GM12878 (cell line): ENCODE data around the gene MAP4K5. TPM values are rescaled to one million over a fixed set of nuclear protein-coding genes. Genes with fewer than 3 reads are reported as not detected.

ENCODE experiments used
- ATF2 ChIP-seq: IDR thresholded peaks from 2 replicates; pipeline ENCODE4 v1.6.1; 2012; ENCODE audit warnings: low read length, inconsistent platforms
- CEBPB ChIP-seq, 2 experiments: fragments of 150-350 bp in 1 of 2; IDR thresholded peaks; 2 replicates each; pipeline ENCODE4 v1.6.1; 2012 to 2014; ENCODE audit warnings: low read depth in 2 of 2, low read length in 2 of 2, borderline replicate concordance in 1 of 2, inconsistent platforms in 1 of 2
- CREM ChIP-seq: IDR thresholded peaks from 2 replicates; pipeline ENCODE4 v1.6.1; 2014; ENCODE audit warnings: antibody characterized with exemption, low read depth
- E4F1 ChIP-seq: fragments of 450-650 bp; IDR thresholded peaks from 2 replicates; pipeline ENCODE4 v1.6.1; 2018; ENCODE audit warnings: borderline replicate concordance, mild to moderate bottlenecking; ENCODE audit not compliant: partially characterized antibody
- IRF4 ChIP-seq: IDR thresholded peaks from 2 replicates; pipeline ENCODE4 v1.6.1; 2011; ENCODE audit warnings: low read depth, low read length
- MEF2A ChIP-seq: IDR thresholded peaks from 2 replicates; pipeline ENCODE4 v1.6.1; 2011; ENCODE audit warnings: low read depth, mild to moderate bottlenecking, low read length, moderate library complexity; ENCODE audit not compliant: insufficient read depth
- NFYB ChIP-seq: IDR thresholded peaks from 2 replicates; pipeline ENCODE4 v1.6.1; 2011; ENCODE audit warnings: low read depth, mild to moderate bottlenecking, low read length, improper control_type of control experiment, moderate library complexity; ENCODE audit not compliant: insufficient read depth
- PKNOX1 ChIP-seq: fragments of 450-650 bp; IDR thresholded peaks from 2 replicates; pipeline ENCODE4 v1.6.1; 2016; ENCODE audit warnings: mild to moderate bottlenecking
- RAD21 ChIP-seq: IDR thresholded peaks from 2 replicates; pipeline ENCODE4 v1.6.1; 2011; ENCODE audit warnings: mild to moderate bottlenecking, low read depth, low read length, moderate library complexity; ENCODE audit not compliant: insufficient read depth
- RAD51 ChIP-seq: fragments of 450-650 bp; IDR thresholded peaks from 2 replicates; pipeline ENCODE4 v1.6.1; 2016; ENCODE audit warnings: moderate library complexity, mild to moderate bottlenecking, inconsistent platforms
- RBBP5 ChIP-seq: fragments of 200-600 bp; sonication (generic); conservative IDR thresholded peaks from 2 replicates; pipeline ENCODE4 v1.6.1; 2016
- RUNX3 ChIP-seq: IDR thresholded peaks from 2 replicates; pipeline ENCODE4 v1.6.1; 2012; ENCODE audit warnings: low read length, inconsistent platforms
- SMAD1 ChIP-seq: fragments of 450-650 bp; IDR thresholded peaks from 2 replicates; pipeline ENCODE4 v1.6.1; 2018; ENCODE audit warnings: mild to moderate bottlenecking, low read depth; ENCODE audit not compliant: partially characterized antibody
- SMARCA5 ChIP-seq: fragments of 450-650 bp; IDR thresholded peaks from 2 replicates; pipeline ENCODE4 v1.6.1; 2017; ENCODE audit warnings: mild to moderate bottlenecking
- SRF ChIP-seq, 2 experiments: IDR thresholded peaks; 2 replicates each; pipeline ENCODE4 v1.6.1; 2011; ENCODE audit warnings: low read depth in 2 of 2, low read length in 2 of 2, mild to moderate bottlenecking in 1 of 2, moderate library complexity in 1 of 2
- TARDBP ChIP-seq: IDR thresholded peaks from 2 replicates; pipeline ENCODE4 v1.6.1; 2016; ENCODE audit warnings: borderline replicate concordance
- YY1 ChIP-seq: IDR thresholded peaks from 2 replicates; pipeline ENCODE4 v1.6.1; 2011; ENCODE audit warnings: low read depth, mild to moderate bottlenecking, low read length
- ZBTB4 ChIP-seq: fragments of 450-650 bp; formaldehyde crosslinking; IDR thresholded peaks from 2 replicates; pipeline ENCODE4 v1.4.0; 2022; ENCODE audit warnings: mild to moderate bottlenecking, moderate library complexity
- polyA plus RNA-seq, 11 experiments: library from polyadenylated mRNA; depleted of rRNA in 4 of 11; unstranded in 6 of 11; stranded (reverse) in 5 of 11; fragments of >200 nt; fragmentation: Nextera tagmentation in 4 of 11; fragmentation: Illumina TruSeq in 1 of 11; extraction: Ambion mirVana in 4 of 11; extraction: Trizol in 1 of 11; gene quantifications; 1 replicate in 1 of 11; 2 replicates in 10 of 11; pipeline versions ENCODE4 v1.2.1 to v1.2.3, GENCODE V29; 2011 to 2016; ENCODE audit warnings: inconsistent platforms in 2 of 11, missing spikeins in 2 of 11, low read depth in 1 of 11
- total RNA-seq, 4 experiments: library from RNA; depleted of rRNA in 3 of 4; stranded (reverse); fragments of >200 nt in 3 of 4; fragmentation: Illumina TruSeq in 1 of 4; extraction: Trizol in 1 of 4; gene quantifications; 2 replicates each; pipeline versions ENCODE4 v1.2.1 to v1.2.3, GENCODE V29; 2013 to 2021

Gene MAP4K5
- total and polyA plus RNA-seq, 10 of the 15 experiments (the other 5 are each of a cell fraction or from before 2014, with no cell fraction given) = 9.1 to 41.3 (median 30.1) TPM

GRCh38 chr14:50521912-50522341 is 10.4 kb downstream of the MAP4K5 start (continued):
- TF ChIP-seq ZBTB4 (CRISPR knock-in tag) = no peak
- TF ChIP-seq RAD21 = no peak
- TF ChIP-seq SMAD1 = no peak
- TF ChIP-seq ATF2 = peak; percentile 8
- TF ChIP-seq SMARCA5 = no peak
- TF ChIP-seq CREM = peak; percentile 45; the same call in 1 of the 2 replicates
- TF ChIP-seq NFYB = no peak
- TF ChIP-seq IRF4 = 0 out of 2 replicates have a peak, but pooled peaks have one; percentile 56
- no peak for TF ChIP-seq E4F1
- TF ChIP-seq PKNOX1 = peak; percentile 62
- no peak for TF ChIP-seq TARDBP
- 0 out of 4 replicates have a peak, but pooled peaks of 1 of the 2 experiments have one; percentile 16 for TF ChIP-seq CEBPB (IDR thresholded peaks at IDR 0.05; ENCODE audit: borderline replicate concordance in 1 of 2, low read depth in 2 of 2, low read length in 2 of 2)
- TF ChIP-seq RUNX3 = peak; percentile 30; the same call in 1 of the 2 replicates
- TF ChIP-seq MEF2A = no peak
- TF ChIP-seq SRF (IDR thresholded peaks at IDR 0.05; ENCODE audit: low read depth in 2 of 2, low read length in 2 of 2) = no peak
- no peak for TF ChIP-seq YY1
- no peak for TF ChIP-seq RBBP5
- TF ChIP-seq RAD51 = no peak
